GM13977 (cell line): ENCODE measurements around the gene SNX12.

ENCODE experiments used
- DNase-seq: peaks from one replicate; pipeline ENCODE4 v3.0.0; 2012; ENCODE audit warnings: low spot score
- in situ Hi-C: fragments of 300-500 bp; cut with MboI; formaldehyde crosslinking; loops from one replicate; pipeline ENCODE4 v1.12.0; 2022; ENCODE audit warnings: low sequenced_read_pairs, low pct_unique_long_range_greater_than_20kb, mixed read lengths, inconsistent platforms; ENCODE audit not compliant: unreplicated experiment
- TF ChIP-seq, protein P1 (sequence below): IDR thresholded peaks from 2 replicates; pipeline ENCODE4 v1.5.1; 2012; ENCODE audit warnings: mild to moderate bottlenecking, control low read depth; ENCODE audit not compliant: insufficient read depth; ENCODE audit errors: extremely low read depth, missing control alignments

SNX12 gene

GRCh38 chrX:71107245-71107644 lies 39.1 kb upstream of the SNX12 start:
- in situ Hi-C loops: no loop called here
- DNase-seq: no peak
- TF ChIP-seq, protein P1, sequence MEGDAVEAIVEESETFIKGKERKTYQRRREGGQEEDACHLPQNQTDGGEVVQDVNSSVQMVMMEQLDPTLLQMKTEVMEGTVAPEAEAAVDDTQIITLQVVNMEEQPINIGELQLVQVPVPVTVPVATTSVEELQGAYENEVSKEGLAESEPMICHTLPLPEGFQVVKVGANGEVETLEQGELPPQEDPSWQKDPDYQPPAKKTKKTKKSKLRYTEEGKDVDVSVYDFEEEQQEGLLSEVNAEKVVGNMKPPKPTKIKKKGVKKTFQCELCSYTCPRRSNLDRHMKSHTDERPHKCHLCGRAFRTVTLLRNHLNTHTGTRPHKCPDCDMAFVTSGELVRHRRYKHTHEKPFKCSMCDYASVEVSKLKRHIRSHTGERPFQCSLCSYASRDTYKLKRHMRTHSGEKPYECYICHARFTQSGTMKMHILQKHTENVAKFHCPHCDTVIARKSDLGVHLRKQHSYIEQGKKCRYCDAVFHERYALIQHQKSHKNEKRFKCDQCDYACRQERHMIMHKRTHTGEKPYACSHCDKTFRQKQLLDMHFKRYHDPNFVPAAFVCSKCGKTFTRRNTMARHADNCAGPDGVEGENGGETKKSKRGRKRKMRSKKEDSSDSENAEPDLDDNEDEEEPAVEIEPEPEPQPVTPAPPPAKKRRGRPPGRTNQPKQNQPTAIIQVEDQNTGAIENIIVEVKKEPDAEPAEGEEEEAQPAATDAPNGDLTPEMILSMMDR: no peak

- TF ChIP-seq, protein P1: no peak
- DNase-seq: no peak
- in situ Hi-C loops: no loop called here
Measured at GRCh38 chrX:71106427-71106826, 38.3 kb upstream of the SNX12 start, which contains the start of gene CXorf65. CXorf65 (minus strand) TSS chrX:71106740; CDS start chrX:71106556, 184 bp downstream.

- DNase-seq: no peak
- in situ Hi-C loops: no loop called here
- TF ChIP-seq, protein P1: no peak
Measured at GRCh38 chrX:71105628-71106027, 37.5 kb upstream of the SNX12 start.

DNA sequence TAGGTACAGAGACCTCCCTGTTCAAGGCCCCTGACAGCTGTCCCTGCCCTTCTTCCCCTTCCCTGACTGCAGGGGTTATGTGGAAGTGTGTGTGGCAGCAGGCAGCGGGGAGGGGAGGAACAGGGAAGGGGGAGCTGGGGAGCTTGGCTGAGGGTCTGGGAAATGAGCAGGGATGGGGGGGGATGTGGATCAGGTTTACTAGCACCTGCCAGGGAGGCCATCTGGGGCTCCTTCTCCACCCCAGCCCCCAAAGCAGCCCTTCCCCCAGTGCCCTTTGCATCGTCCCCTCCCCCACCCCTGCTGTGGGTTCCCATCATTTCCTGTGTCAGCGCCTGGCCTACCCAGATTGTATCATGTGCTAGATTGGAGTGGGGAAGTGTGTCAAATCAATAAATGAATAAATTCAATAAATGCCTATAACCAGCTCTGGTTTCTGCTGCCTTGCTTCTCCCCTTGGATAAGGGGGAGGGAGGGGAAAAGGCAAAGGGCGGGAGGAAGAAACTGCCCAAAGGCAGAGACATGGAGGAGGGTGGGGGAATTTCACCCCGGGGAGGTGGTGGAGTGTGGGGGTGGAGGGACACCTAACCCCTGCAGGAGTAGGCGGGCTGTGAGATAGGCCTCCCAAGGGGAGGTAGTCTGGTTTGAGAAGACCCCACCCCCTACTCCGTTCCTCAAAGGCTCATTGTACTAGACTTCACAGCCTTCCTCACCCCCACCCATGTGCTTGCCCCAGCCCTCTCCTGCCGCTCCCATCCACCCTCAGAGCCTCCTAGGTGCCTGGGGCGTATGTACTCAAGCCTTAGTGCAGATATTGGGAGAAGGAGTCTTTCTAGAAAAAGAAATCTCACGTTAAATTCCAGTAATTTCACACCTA lies 35.2 kb upstream of the SNX12 start:
- in situ Hi-C loops: no loop called here
- TF ChIP-seq, protein P1: no peak
- peak; percentile 54 for DNase-seq

DNA sequence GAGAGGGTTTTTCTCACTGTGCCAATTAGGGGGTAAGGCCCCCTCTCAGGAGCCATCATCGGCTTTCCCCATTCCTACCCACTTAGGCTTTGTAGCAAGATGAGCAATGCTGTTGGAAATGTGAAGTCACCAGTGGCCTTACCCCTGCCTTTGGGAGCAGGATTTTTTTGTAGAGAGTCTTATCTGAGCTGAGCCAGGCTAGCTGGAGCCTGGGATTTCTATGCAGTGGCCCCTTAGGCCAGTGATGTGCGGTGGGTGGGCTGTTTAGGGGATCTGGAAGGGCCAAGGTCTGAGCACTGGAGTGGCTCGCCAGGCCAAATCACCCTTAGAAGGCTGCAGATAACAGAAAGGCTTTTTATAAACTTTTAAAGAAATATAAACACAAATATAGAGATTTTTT lies 34.2 kb upstream of the SNX12 start:
- TF ChIP-seq, protein P1: no peak
- in situ Hi-C loops: no loop called here
- no peak for DNase-seq

- DNase-seq: no peak
- TF ChIP-seq, protein P1: no peak
- in situ Hi-C loops: no loop called here
Measured at GRCh38 chrX:71100581-71101505, 32.7 kb upstream of the SNX12 start.
